HG03460 (cell line): ENCODE data around the gene MSANTD7.

ENCODE experiments used
- ATAC-seq: cut with Tn5 transposase; IDR thresholded peaks from one replicate; pipeline ENCODE4 v1.9.1; 2021; ENCODE audit not compliant: unreplicated experiment

Gene MSANTD7

GRCh38 chr10:14879928-14880193, 41.8 kb downstream of the MSANTD7 start:
- ATAC-seq, result no peak

DNA sequence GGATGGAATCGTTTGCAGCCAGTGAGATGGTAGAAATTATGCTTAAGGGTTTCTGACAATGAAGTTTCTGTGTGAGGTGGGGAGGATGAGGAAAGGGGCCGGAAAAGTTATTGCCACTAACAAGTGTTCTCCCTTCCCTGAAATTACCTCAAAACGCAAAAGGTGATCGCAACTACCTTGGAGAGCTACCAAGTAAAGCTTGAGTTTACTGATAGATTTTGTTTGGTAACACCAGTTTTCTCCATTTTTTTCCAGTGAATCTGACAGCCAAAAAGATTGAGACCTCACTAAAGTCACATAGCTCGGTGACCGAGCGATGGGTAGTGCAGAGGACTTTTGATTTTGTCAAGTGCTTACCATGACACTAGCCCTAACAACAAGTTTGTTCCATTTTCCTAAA, 42.1 kb downstream of the MSANTD7 start:
- ATAC-seq, result no peak

- ATAC-seq, result no peak
Measured at GRCh38 chr10:14884082-14884481, 46.0 kb downstream of the MSANTD7 start.
